NOMO-1 treated with dmso at 0.1 percent for 144 hours (cell line): ENCODE measurements around the gene MT2A.

ENCODE experiments used
- DNase-seq: peaks from one replicate; lab custom pipeline; 2025; ENCODE audit not compliant: unreplicated experiment; lab: John Stamatoyannopoulos, UW

Gene MT2A

DNA sequence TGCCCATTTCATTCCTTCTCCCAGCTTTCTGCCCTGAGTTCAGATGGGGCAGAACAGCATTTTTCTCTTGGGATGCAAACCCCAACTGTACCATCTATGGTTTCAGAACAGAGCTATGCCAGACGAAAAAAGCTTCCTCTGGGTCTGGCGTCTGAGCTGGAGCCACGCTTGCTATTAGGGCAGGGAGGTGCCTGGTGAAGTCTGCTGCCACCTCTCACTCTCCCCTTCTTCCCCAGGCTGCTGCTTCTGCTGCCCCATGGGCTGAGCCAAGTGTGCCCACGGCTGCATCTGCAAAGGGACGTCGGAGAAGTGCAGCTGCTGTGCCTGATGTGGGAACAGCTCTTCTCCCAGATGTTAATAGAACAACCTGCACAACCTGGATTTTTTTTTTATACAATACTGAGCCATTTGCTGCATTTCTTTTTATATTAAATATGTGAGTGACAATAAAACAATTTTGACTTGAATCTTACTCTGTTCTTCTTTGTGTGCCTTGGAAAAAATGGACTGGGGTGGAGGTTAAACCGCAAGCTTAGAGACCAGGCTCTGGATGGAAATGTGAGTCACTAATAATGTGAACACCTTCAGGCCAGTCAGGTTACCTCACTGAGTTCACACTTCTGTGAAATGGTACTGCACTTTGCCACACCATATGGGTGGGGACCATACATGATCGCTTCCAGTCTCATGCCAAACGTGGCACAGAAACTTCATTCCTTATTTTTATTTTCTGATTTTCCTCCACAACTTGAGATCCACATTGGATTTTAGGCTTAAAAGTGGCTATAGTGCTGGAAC, 28.4 kb downstream of the MT2A start:
- DNase-seq, result no peak

DNA sequence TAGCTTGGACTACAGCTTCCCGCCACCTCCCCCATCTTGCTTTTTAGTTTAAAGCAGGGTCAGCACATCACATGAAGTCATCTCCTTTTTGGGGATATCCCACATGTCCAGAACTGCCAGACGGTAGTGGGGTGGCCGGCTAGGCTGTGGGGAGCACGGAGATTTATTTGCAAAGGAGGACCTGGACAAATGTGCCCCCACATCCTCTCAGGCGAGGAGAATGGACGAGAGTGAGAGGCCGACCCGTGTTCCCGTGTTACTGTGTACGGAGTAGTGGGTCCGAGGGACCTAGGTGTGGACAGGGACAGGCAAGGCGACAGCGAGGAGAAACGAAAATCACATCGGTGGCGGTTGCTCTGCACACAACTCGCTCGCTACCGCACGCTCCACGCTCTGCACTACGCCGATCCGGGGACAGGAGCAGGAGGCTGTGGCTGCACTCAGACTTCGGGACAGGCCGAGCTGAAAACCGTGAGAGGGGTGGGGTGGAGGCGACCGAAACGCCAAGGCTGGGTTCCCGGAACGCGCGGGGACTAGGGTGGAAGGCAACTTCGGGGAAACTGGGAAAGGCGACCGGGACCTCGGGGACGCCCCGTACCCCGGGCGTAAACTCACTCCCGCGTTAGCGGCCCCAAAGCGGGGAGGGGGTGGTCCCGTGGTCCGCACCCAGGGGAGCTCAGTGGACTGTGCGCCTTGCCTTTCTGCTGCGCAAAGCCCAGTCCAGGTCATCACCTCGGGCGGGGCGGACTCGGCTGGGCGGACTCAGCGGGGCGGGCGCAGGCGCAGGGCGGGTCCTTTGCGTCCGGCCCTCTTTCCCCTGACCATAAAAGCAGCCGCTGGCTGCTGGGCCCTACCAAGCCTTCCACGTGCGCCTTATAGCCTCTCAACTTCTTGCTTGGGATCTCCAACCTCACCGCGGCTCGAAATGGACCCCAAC, 29.7 kb downstream of the MT2A start, which contains the start of gene MT1A:
Gene MT1A, plus strand, starts transcription at position 853 of the 937 bp plus-strand sequence. Its CDS starts 73 bp downstream, at position 926.
- no peak for DNase-seq

DNA sequence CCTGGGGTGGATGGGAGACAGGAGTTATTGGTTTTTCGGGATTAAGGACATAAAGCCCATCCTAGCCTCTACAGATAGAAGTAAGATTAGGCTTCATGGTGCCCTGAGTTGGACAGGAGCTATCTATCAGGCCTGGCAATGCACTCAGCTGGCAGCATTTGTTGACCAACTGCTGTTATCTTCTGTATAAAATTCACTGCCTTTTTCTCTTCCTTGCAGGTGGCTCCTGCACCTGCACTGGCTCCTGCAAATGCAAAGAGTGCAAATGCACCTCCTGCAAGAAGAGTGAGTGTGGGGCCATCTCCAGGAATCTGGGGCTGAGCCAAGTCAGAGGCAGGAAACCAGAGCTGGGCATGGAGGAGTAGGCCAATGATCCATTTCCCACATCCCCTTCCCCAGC, 30.7 kb downstream of the MT2A start:
- DNase-seq, result no peak

DNA sequence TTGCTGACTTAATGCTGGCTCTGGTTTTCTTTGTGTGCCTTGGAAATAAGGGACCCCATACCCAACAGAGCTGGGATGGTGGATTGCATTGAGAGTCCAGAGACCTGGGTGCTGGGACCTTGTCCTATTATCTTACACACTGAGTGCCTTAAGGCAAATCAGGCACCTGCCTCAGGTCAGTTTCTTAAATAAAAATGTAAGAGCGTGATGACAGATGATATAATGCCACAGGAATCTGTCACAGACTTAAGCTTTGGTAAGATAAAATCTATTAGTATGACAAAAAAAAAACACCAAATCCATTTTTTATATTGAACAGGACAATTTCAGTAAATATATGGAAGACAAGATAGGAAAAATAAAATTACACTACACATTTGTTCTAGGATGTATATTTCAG, 31.7 kb downstream of the MT2A start:
- no peak for DNase-seq

DNA sequence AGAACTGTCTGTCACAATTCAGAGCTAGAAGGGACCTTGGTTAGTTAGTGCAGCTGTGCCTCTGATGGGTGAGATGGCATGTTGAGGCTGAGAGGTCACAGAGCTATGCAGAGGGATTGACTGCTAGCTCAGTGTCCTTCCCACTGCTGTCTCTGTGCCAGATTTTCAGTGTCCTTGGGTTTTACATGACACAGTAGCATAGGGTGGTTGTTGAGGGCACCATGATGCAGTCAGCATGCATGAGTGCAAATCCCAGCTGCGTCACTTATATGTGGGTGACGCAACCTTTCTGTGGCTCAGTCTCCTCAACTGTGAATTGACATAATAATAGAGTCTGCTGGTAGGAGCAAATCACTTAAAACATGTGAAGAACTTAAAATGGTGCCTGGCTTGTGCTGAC, 32.8 kb downstream of the MT2A start:
- no peak for DNase-seq

DNA sequence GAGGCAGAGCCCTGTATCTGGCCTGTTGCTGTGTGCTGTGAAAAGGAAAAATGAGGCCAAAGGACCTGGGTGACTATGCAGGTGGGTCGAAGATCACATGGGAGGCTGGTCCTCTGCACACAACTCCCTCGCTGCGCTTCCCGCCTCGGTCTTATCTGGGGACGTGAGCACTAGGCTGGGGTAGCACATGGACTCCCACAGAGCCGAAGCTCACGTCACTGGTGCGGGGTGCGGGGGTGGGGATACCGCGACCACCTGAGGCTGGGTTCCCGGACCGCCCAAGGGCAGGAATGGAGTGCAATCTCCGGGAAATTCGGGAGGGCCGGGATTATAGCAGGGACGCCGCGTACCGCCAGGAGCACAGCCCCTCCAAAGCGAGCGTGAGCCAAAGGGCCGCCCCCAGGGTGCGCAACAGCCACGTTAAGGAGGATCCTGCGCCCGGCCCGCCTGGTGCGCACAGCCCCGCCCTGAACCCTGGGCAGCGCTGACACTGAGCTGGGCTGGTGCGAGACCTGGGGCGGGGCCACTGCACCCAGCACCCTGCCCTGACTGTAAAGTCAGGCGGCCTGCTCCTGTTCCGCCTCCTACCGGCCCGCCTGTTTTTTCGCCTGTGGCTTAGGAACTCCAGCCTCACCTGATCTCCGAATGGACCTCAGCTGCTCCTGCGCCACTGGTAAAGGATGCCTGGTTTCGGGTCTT, 34.8 kb downstream of the MT2A start:
- DNase-seq, result peak; percentile 74

DNA sequence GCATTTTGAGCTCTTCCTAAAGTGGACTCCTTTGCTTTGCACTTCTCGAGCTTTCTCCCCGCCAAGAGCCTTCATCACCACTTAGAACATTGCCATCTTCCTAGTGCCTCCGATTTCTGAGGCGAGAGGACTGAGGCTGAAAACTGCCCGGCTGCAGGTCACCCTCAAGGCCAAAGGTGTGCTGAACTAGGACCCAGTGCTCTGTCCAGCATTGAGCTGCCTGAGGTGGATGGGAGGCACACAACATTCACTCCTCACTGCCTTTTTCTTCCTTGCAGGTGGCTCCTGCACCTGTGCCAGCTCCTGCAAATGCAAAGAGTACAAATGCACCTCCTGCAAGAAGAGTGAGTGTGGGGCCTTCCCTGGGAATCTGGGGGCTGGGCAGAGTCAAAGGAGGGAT, 35.4 kb downstream of the MT2A start:
- no peak for DNase-seq

DNA sequence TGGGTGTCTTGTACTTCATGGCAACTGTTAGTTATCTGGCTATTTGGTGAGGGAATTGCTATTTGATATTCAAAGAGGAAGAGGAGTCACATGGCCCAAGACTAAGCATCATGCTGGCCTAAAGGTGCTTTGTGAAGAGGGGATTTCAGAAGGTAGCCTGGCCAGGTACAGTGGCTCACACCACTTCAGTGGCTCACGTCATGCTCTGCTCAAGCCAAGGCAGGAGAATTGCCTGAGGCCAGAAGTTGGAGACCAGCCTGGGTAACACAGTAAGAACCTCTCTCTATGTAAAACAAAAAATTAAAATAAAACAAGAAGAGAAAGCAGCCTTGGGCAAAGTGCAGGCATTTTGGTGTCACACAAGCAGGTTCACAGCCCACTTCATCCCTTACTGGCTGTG, 36.9 kb downstream of the MT2A start:
- DNase-seq, result no peak

DNA sequence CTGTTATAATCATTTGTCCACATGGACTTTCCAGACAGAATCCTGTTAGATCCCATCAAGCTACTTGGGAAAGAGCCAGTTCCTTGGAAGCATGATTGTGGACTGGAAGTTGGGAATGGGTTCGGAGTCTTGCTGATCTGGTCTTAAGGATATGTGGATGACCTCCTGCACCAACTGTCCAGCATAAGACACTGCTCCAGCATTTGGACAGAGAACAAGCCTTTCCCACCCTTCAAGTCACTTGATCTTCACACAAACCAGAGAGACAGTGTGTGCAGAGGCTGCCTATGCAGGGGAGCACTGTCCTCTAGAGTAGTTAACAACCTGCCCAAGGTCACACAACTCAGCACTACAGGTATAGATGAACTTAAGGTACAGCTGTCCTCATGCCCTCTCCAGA, 37.5 kb downstream of the MT2A start:
- DNase-seq, result no peak

DNA sequence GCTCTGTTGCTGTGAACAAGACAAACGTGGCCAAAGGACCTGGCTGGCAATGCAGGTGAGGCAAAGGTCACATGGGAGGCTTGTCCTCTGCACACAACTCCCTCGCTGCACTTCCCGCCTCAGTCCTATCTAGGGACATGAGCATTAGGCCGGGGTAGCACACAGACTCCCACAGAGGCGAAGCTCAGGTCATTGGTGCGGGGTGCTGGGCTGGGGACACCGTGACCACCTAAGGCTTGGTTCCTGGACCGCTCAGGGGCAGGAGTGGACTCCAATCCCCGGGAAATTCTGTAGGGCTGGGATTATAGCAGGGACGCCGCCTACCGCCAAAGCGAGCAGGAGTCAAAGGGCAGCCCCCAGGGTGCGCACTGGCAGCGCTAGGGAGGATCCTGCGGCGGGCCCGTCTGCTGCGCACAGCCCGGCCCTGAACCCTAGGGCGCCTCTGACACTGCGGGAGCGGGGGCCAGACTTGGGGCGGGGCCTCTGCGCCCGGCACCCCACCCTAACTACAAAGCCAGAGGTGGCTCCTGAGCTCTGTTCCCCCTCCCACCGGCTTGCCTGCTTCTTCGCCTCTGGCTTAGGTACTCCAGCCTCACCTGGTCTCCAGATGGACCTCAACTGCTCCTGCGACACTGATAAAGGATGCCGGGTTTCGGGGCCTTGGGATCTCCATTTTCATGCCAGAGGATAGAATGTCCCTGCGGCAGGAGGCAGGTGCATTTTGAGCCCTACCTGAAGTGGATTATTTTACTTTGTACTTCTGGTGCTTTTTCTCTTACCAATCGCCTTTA, 39.5 kb downstream of the MT2A start:
- no peak for DNase-seq

DNA sequence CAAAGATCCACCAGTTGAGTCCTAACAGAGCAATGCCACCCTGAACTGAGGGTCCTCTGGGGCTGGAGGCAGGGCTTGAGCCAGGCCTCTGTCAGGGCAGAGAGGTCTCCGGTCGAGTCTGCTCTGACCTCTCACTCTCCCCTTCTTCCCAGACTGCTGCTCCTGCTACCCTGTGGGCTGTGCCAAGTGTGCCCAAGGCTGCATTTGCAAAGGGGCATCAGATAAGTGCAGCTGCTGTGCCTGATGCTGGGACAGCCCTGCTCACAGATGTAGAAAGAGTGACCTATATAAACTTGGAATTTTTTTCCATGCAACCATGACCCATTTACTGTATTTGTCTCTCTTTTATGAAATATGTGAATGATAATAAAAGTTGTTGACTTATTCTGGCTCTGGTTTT, 40.9 kb downstream of the MT2A start:
- DNase-seq, result no peak

DNA sequence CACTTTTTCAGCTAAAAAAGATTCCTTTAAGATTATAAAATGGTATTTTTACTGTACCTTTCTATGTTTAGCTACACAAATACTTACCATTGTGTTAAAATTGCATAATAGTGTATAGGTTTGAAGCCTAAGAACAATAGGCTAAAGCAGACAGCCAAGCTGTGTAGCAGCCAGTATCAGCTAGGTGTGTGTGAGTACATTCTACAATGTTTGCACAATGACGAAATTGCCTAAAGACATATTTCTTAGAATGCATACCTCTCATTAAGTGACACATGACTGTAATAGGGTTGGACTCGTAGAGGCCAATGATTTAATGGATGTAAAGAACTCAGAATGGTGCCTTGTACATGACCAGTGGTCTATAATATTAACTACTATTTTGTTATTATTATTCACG, 41.4 kb downstream of the MT2A start:
- DNase-seq, result no peak

DNA sequence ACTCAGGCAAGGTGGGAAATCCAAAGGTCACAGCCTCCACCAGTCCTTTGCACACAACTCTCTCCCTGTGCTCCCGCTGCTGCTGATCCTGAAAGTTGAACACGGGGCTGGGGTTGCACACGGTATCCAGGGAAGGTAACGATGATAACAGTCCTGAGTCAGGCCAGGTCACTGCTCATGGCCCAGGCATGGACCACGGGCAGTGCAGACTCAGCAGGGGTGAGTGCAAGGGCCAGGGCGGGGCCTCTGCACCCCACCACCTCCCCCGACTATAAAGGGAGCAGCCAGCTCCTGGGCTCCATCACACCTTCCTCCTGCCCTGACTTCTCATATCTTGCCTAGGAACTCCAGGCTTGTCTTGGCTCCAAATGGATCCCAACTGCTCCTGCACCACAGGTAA, 43.2 kb downstream of the MT2A start, which contains the start of gene MT1B:
Gene MT1B, plus strand, starts transcription at position 301 of the 400 bp plus-strand sequence. Its CDS starts 68 bp downstream, at position 369.
- no peak for DNase-seq

DNA sequence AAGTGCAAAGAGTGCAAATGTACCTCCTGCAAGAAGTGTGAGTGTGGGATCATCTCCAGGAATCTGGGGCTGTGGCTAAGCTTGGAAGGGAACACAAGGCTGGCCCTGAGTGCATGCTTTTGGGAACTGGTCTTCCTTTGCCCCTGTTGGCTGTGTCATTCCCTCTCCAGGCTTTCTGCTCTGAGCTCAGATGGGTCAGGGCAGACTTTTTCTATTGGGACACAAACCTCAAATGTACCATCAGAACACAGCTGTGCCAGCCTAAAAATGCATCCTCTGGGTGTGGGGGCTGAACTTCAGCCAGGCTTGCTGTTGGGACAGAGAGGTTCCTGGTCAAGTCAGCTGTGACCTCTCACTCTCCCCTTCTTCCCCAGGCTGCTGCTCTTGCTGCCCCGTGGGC, 44.2 kb downstream of the MT2A start:
- DNase-seq, result no peak

DNA sequence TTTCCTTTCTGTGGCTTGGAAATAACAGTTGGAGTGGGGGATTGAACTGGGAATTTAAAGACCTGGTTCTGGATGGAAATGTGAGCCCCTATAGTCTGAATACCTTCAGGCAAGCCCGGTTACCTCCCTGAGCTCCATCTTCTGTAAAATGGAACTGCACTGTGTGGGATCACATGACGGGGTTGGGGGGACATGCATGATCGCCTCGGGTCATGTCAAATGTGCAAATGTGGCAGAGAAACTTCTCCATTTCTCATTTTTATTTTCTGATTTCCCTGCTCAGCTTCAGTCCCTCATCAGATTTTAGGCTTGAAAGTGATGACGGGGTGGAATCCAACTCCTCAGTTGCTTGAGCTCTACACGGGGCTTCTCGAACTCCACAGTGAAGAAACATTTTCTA, 44.8 kb downstream of the MT2A start:
- no peak for DNase-seq

DNA sequence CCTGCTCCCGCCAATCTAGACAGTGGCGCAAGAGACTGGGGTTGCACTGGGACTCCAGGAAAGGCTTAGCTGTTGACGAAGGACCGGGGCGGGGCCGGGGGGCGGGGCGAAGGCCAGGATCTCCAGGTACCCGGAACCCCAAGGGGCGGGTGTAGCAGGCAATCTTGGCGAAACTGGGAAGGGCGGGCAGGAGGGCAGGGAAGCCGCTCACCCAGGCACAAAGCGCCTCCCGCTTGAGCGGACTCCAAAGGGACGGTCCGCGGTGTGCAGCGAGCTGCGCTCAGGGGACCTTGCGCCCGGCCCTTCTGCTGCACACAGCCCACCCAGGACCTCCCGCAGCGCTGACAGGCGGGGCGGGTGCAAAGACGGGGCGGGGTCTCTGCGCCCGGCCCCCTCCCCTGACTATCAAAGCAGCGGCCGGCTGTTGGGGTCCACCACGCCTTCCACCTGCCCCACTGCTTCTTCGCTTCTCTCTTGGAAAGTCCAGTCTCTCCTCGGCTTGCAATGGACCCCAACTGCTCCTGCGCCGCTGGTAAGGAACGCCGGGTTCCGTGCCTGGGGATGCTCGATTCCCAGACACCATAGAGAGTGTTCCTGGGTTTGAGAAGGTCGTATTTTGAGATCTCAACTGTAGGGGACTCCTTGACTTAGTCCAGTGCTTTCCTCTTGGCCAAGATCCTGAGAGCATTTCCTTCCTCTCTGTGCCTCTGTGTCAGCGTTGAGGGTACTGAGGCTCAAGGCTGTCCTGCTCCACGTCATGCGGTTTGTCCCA, 49.4 kb downstream of the MT2A start, which contains the start of gene MT1F:
Gene MT1F, plus strand, starts transcription at position 405 of the 772 bp plus-strand sequence. Its CDS starts 100 bp downstream, at position 505.
- peak; percentile 87 for DNase-seq

DNA sequence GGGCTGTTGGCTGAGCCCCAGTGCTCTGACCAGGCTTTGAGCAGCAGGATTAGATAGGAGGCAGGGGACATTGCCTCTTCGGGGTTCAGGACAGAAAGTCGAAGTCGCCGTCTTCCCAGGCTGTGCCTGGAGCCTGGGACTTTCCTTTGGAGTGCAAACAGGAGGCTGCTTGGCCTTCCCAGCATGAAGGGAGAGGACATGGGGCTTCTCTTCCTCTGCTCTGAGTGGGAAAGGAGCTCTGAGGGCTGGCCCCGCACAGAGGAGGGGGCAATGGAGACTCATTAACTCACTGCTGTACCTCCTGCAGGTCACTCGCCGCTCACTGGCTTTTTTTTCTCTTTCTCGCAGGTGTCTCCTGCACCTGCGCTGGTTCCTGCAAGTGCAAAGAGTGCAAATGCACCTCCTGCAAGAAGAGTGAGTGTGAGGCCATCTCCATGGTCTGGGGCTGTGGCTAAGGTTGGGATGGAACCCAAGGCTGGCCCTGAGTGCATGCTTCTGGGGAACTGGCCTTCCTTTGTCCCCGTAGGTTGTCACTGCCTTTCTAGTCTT, 50.0 kb downstream of the MT2A start:
- no peak for DNase-seq
